Neuronal stem cell (in vitro differentiated cells): Measurements from ENCODE around the gene LRWD1.

Experiments used
- DNase-seq: peaks from one replicate; pipeline ENCODE4 v3.0.0-alpha.2; 2013; ENCODE audit warnings: low spot score
- H2AFZ ChIP-seq: one replicate; pipeline ENCODE4 v1.6.1; 2013; ENCODE audit warnings: mild to moderate bottlenecking, low read length, inconsistent platforms
- H2AK5ac ChIP-seq: 2 replicates; pipeline ENCODE4 v1.6.1; 2013; ENCODE audit warnings: low read depth, mild to moderate bottlenecking, inconsistent platforms, low read length, moderate library complexity, mixed read lengths
- H2BK120ac ChIP-seq: 2 replicates; pipeline ENCODE4 v1.6.1; 2013; ENCODE audit warnings: low read depth, mild to moderate bottlenecking, inconsistent platforms, low read length, moderate library complexity, mixed read lengths
- H2BK12ac ChIP-seq: one replicate; pipeline ENCODE4 v1.6.1; 2013; ENCODE audit warnings: low read length, inconsistent platforms
- H2BK15ac ChIP-seq: 2 replicates; pipeline ENCODE4 v1.6.1; 2013; ENCODE audit warnings: mild to moderate bottlenecking, low read length, inconsistent platforms, mixed read lengths
- H2BK5ac ChIP-seq: one replicate; pipeline ENCODE4 v1.6.1; 2013; ENCODE audit warnings: inconsistent platforms, mild to moderate bottlenecking, low read length, moderate library complexity
- H3K14ac ChIP-seq: one replicate; pipeline ENCODE4 v1.6.1; 2013; ENCODE audit warnings: low read length, inconsistent platforms
- H3K18ac ChIP-seq: 2 replicates; pipeline ENCODE4 v1.6.1; 2013; ENCODE audit warnings: low read length, inconsistent platforms
- H3K23ac ChIP-seq: 2 replicates; pipeline ENCODE4 v1.6.1; 2013; ENCODE audit warnings: low read depth, mild to moderate bottlenecking, mixed read lengths, low read length, inconsistent platforms; ENCODE audit not compliant: poor library complexity
- H3K27ac ChIP-seq: replicated peaks from 3 replicates; pipeline ENCODE4 v1.5.1; 2013; ENCODE audit warnings: low read length, inconsistent platforms
- H3K27me3 ChIP-seq, 3 experiments: 2 replicates each; pipeline ENCODE4 v1.6.1; 2013; ENCODE audit warnings: low read length in 3 of 3, mild to moderate bottlenecking in 2 of 3, inconsistent platforms in 1 of 3, low read depth in 1 of 3, mixed read lengths in 1 of 3, moderate library complexity in 1 of 3; ENCODE audit not compliant: control insufficient read depth in 3 of 3, insufficient read depth in 3 of 3
- H3K36me3 ChIP-seq, 2 donors: replicated peaks in 1 of 2; 2 replicates each; pipeline ENCODE4 v1.6.1; 2013; ENCODE audit warnings: low read length in 2 of 2; ENCODE audit not compliant: control insufficient read depth in 2 of 2, insufficient read depth in 2 of 2
- H3K4ac ChIP-seq: 2 replicates; pipeline ENCODE4 v1.6.1; 2013; ENCODE audit warnings: inconsistent platforms, mild to moderate bottlenecking, low read length, moderate library complexity
- H3K4me1 ChIP-seq, 2 donors: 1 replicate in 1 of 2; 2 replicates in 1 of 2; pipeline ENCODE4 v1.6.1; 2013; ENCODE audit warnings: low read length in 2 of 2, low read depth in 1 of 2; ENCODE audit not compliant: control insufficient read depth in 2 of 2, insufficient read depth in 1 of 2
- H3K4me2 ChIP-seq: one replicate; pipeline ENCODE4 v1.6.1; 2013; ENCODE audit warnings: mild to moderate bottlenecking, low read length, inconsistent platforms; ENCODE audit not compliant: insufficient read depth, poor library complexity, severe bottlenecking
- H3K4me3 ChIP-seq, 2 donors: 2 replicates each; pipeline ENCODE4 v1.5.1; 2013; ENCODE audit warnings: low read length in 2 of 2, mild to moderate bottlenecking in 2 of 2, inconsistent platforms in 1 of 2, moderate library complexity in 1 of 2
- H3K79me1 ChIP-seq: one replicate; pipeline ENCODE4 v1.6.1; 2013; ENCODE audit warnings: low read depth, mild to moderate bottlenecking, inconsistent platforms, low read length, moderate library complexity
- H3K9ac ChIP-seq: one replicate; pipeline ENCODE4 v1.6.1; 2013; ENCODE audit warnings: mild to moderate bottlenecking, low read depth, low read length, inconsistent platforms; ENCODE audit not compliant: poor library complexity
- H3K9me3 ChIP-seq, 2 donors: replicated peaks in 1 of 2; 2 replicates each; pipeline versions ENCODE3 to v1.6.1; 2013; ENCODE audit warnings: low read length in 2 of 2, mild to moderate bottlenecking in 2 of 2, inconsistent platforms in 1 of 2, low read depth in 1 of 2, mixed read lengths in 1 of 2, moderate library complexity in 1 of 2; ENCODE audit not compliant: control insufficient read depth in 2 of 2, insufficient read depth in 1 of 2
- H4K8ac ChIP-seq: one replicate; pipeline ENCODE4 v1.6.1; 2013; ENCODE audit warnings: low read depth, mild to moderate bottlenecking, inconsistent platforms, low read length, moderate library complexity
- H4K91ac ChIP-seq: one replicate; pipeline ENCODE4 v1.6.1; 2013; ENCODE audit warnings: low read length, low read depth, mild to moderate bottlenecking, inconsistent platforms; ENCODE audit not compliant: poor library complexity
- WGBS, 2 donors: extraction: QIAGEN DNeasy Blood & Tissue Kit; methylation state at CpG; one replicate each; pipeline ENCODE4 v1.1.7; 2013; ENCODE audit warnings: missing lambda C conversion rate in 2 of 2, mixed read lengths in 1 of 2; ENCODE audit not compliant: insufficient read length in 2 of 2, insufficient replicate concordance in 1 of 2; ENCODE audit errors: extremely low coverage in 2 of 2; 5-methylcytosine and 5-hydroxymethylcytosine counted together

LRWD1 gene

DNA sequence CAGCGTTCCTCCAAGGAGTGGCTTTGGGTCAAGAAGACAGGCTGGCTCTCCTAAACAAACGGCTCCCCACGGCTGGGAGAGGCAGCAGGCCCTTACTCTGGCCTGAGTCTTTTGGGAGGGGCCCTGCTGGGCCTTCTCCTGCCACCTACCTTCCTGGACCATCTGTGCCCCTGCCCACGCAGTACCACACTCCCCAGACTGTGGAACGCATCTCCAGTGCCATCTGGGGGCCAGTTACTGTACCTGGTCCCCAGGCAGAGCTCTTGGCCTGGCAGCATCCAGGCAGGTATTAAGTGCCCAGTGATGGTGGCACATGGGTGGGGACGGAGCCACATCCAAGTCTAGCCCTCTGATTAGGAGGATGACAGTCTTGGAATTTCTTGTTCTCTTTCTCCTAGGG, 14.5 kb upstream of the LRWD1 start:
- Histone ChIP-seq H3K4me2 (no peak overlapping the region), H3K27me3 (no peaks in the 10 kb centered on the region), H3K18ac (no peak overlapping the region), H3K79me1 (no peaks in the 10 kb centered on the region), H2AFZ (no peak overlapping the region), H3K9me3 (no peaks in the 10 kb centered on the region), H2BK12ac (no peak overlapping the region), H2BK120ac (no peak overlapping the region), H2BK15ac (no peak overlapping the region), H3K9ac (no peak overlapping the region), H3K4me1 (peaks cover 5 to 7% of the 10 kb centered on the region in 2 donors), H3K36me3 (peaks cover 13 to 34% of the 10 kb centered on the region in 2 donors), H3K23ac (no peak overlapping the region), H4K91ac (no peak overlapping the region), H2BK5ac (no peak overlapping the region), H3K27ac (no peak overlapping the region), H3K4ac (no peak overlapping the region), H4K8ac (no peak overlapping the region), H3K14ac (no peak overlapping the region), H2AK5ac (no peak overlapping the region), H3K4me3 (no peak overlapping the region)
- WGBS, 2 donors = no CpG with 5 or more reads among the region's 6 CpGs
- DNase-seq = no peak

DNA sequence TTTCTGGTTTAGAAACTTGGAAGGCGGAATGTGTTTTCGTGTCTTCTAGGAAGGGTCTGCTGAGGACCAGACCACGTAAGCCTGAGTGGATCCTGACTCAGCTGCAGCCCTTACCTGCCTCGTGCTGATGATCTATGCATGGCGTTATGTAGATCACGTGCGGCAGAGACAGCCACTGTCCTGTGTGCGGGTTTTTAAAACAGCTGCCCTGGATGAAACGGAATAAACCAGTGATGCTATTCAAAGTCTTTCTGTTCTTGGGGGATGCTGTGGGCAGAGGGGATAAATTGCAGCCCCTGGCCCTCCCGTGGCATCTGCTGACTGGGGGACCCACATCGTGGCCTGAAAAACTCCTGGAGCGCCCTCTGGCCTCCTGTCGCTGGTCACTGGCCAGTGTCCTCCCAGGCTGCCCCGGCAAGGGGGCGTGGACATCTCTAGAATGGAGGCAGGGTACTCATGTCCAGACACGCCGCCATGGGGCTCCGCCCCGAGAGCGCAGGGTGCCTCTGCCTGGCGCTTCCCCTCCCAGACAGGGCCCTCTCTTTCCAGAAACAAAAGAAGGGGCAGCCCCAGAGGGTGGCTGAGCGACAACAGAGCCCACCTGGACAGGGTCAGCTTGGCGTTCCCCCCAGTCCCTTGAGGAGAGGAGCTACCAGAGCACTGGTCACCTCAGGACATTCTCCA, 13.3 kb upstream of the LRWD1 start:
- no peaks in the 10 kb centered on the region for H3K79me1 ChIP-seq
- peaks cover 5 to 7% of the 10 kb centered on the region in 2 donors for H3K4me1 ChIP-seq
- H3K18ac ChIP-seq = peak overlapping the region; percentile 76
- no peak overlapping the region for H2BK15ac ChIP-seq
- no peak overlapping the region for H3K9ac ChIP-seq
- DNase-seq = no peak
- H3K4ac ChIP-seq = peak overlapping the region; percentile 2
- H3K27ac ChIP-seq = peak overlapping the region; percentile 43
- H3K4me3 ChIP-seq = no peak overlapping the region
- H3K4me2 ChIP-seq = peak overlapping the region; percentile 21
- H3K27me3 ChIP-seq = no peaks in the 10 kb centered on the region
- H2BK5ac ChIP-seq = peak overlapping the region; percentile 27
- peaks cover 12 to 36% of the 10 kb centered on the region in 2 donors for H3K36me3 ChIP-seq
- H2BK120ac ChIP-seq = no peak overlapping the region
- H2AFZ ChIP-seq = peak overlapping the region; percentile 28
- no peak overlapping the region for H2BK12ac ChIP-seq
- no peak overlapping the region for H4K8ac ChIP-seq
- peak overlapping the region; percentile 28 for H2AK5ac ChIP-seq
- H3K23ac ChIP-seq = no peak overlapping the region
- peak overlapping the region; percentile 63 for H3K14ac ChIP-seq
- H3K9me3 ChIP-seq = no peaks in the 10 kb centered on the region
- no CpG with 5 or more reads among the region's 23 CpGs for WGBS, 2 donors
- H4K91ac ChIP-seq = peak overlapping the region; percentile 19

DNA sequence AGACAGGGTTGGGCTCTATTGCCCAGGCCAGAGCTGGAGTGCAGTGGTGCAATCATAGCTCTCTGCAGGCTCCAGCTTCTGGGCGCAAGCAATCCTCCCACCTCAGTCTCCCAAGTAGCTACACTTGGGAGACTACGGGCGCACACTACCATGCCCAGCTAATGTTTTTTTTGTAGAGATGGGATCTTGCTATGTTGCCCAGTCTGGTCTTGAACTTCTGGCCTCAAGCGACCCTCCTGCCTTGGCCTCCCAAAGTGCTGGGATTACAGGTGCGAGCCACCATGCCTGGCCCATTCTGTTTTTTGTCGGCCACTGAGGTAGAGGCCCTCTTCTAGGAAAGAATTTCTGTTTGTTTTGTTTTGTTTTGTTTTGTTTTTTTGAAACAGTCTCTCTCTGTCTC, 12.3 kb upstream of the LRWD1 start:
- no peak overlapping the region for H3K4me3 ChIP-seq
- DNase-seq = no peak
- no peak overlapping the region for H2BK5ac ChIP-seq
- no peak overlapping the region for H2AK5ac ChIP-seq
- no peak overlapping the region for H2BK15ac ChIP-seq
- peaks cover 5 to 7% of the 10 kb centered on the region in 2 donors for H3K4me1 ChIP-seq
- H3K79me1 ChIP-seq = no peaks in the 10 kb centered on the region
- no peak overlapping the region for H3K18ac ChIP-seq
- peaks cover 12 to 36% of the 10 kb centered on the region in 2 donors for H3K36me3 ChIP-seq
- no peak overlapping the region for H2BK120ac ChIP-seq
- WGBS, 2 donors = no CpG with 5 or more reads among the region's 6 CpGs
- no peak overlapping the region for H3K4ac ChIP-seq
- no peak overlapping the region for H4K8ac ChIP-seq
- no peak overlapping the region for H3K23ac ChIP-seq
- no peak overlapping the region for H4K91ac ChIP-seq
- H3K14ac ChIP-seq = no peak overlapping the region
- no peak overlapping the region for H2BK12ac ChIP-seq
- no peak overlapping the region for H2AFZ ChIP-seq
- no peak overlapping the region for H3K4me2 ChIP-seq
- H3K9ac ChIP-seq = no peak overlapping the region
- H3K27ac ChIP-seq = no peak overlapping the region
- no peaks in the 10 kb centered on the region for H3K27me3 ChIP-seq
- H3K9me3 ChIP-seq = no peaks in the 10 kb centered on the region

DNA sequence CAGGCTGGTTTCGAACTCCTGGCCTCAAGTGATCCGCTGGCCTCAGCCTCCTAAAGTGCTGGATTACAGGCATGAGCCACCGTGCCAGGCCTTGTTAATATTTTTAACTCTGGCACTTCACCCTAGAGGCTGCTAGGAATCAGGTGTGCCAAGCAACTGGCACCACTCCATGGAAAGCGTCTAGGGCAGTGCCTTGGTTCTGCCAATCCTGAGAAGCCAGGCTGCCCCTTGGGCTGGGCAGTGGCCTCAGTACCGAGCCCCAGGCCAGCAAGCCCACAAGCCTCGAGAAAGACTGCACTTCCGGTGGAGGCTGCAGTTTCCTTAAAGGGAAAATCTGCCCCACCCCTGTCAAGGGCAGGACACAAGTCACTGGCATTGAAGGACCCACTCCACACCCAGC, 11.5 kb upstream of the LRWD1 start:
- H3K14ac ChIP-seq = no peak overlapping the region
- no peak overlapping the region for H2BK5ac ChIP-seq
- no peak overlapping the region for H2AK5ac ChIP-seq
- H2BK15ac ChIP-seq = no peak overlapping the region
- H3K4me1 ChIP-seq = peaks cover 5 to 7% of the 10 kb centered on the region in 2 donors
- no peak overlapping the region for H3K9ac ChIP-seq
- H2BK120ac ChIP-seq = no peak overlapping the region
- no peak overlapping the region for H3K18ac ChIP-seq
- no peak overlapping the region for H3K27ac ChIP-seq
- no peak for DNase-seq
- H3K4me3 ChIP-seq = no peak overlapping the region
- WGBS, 2 donors = no CpG with 5 or more reads among the region's 7 CpGs
- H3K23ac ChIP-seq = no peak overlapping the region
- no peaks in the 10 kb centered on the region for H3K79me1 ChIP-seq
- H4K91ac ChIP-seq = no peak overlapping the region
- no peak overlapping the region for H3K4ac ChIP-seq
- no peaks in the 10 kb centered on the region for H3K9me3 ChIP-seq
- no peak overlapping the region for H4K8ac ChIP-seq
- H3K36me3 ChIP-seq = peaks cover 19 to 36% of the 10 kb centered on the region in 2 donors
- no peaks in the 10 kb centered on the region for H3K27me3 ChIP-seq
- H2AFZ ChIP-seq = no peak overlapping the region
- H3K4me2 ChIP-seq = no peak overlapping the region
- H2BK12ac ChIP-seq = no peak overlapping the region
